ENCODE data around the gene APOL5. TPM values are rescaled to one million over a fixed set of nuclear protein-coding genes. Genes with fewer than 3 reads are reported as not detected.
"Not testable (repeated sequence)": the region's sequence is repeated elsewhere in the genome, so short reads cannot be mapped to it uniquely, and the experiment has no call there.

APOL5 gene
- total RNA-seq, 8 experiments from 2014 or later: 0.23 TPM; not detected in 7

DNA sequence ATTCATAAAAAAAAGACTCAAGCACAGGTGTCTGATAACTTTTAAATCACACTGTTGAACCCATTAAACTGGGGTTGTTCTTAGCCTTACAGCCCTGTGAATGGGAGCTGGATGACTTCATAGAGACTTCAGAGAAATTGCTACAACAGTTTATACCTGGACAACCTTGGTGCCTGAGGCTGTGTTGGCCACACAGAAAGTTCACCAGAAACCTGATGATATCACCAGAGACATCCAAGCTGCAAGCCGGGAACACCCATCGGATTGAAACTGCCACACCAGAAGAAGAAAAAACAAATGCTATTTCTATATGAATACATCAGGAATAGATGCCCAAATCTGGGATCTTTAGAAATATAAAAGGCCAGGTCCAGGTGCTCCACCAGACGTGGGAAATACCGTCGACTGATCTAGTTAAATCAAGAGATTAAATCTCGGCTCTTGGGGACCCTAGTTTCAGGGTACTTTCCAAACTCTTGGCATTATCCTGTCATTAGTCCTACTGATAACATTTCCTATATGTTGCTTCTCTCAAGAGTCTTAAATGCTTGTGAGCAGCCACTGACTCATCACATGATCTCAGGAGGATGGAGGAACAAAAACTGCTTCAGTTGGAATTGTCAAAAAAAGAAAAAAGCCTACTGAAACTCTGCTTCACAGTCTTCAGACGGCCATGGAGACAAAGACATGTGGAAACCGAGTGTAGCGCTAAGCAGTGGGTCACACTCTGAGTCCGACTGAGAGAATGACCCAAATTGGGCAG lies 28.6 kb upstream of the APOL5 start:
- 57 to 97% (median 80%) methylated on average over 1 to 7 of the region's 10 CpGs; no CpG with 5 or more reads in 3 of the 10 experiments for WGBS, 10 experiments
- ATAC-seq (replicated peaks in 6 of 8): no peak
- H3K4me3 ChIP-seq: no peak overlapping the region
- no peaks in the 10 kb centered on the region for H3K4me1 ChIP-seq (replicated peaks in 1 of 2)
- H3K27ac ChIP-seq: no peak overlapping the region
- in situ Hi-C loops (cut with MboI; ENCODE audit: low pct_unique_long_range_greater_than_20kb in 2 of 9, low sequenced_read_pairs in 9 of 9, unreplicated experiment in 9 of 9): no loop called here

DNA sequence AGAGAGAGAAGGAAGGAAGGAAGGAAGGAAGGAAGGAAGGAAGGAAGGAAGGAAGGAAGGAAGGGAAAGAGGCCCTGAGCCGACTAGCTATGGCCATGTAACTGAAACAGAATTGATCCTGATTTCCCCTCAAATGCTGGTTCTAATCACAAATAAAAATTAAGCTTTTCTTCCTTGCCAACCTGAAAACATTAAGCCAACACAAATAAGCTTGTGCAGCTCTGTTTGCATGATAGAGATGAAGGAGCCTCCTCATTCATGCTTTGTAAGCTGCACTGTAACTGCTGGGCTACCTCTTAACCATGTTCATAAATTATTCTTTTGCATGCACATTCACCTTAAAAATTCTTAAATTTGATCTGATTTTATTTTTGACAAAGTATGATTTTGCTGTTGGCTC lies 27.7 kb upstream of the APOL5 start:
- Histone ChIP-seq H3K27ac (no peak overlapping the region), H3K4me1 (replicated peaks in 1 of 2) (no peaks in the 10 kb centered on the region), H3K4me3 (no peak overlapping the region)
- 17 to 60% methylated on average over 1 of the region's 1 CpG; no CpG with 5 or more reads in 8 of the 10 experiments for WGBS, 10 experiments
- no peak for ATAC-seq (replicated peaks in 6 of 8)
- in situ Hi-C loops (cut with MboI; ENCODE audit: low pct_unique_long_range_greater_than_20kb in 2 of 9, low sequenced_read_pairs in 9 of 9, unreplicated experiment in 9 of 9): no loop called here

DNA sequence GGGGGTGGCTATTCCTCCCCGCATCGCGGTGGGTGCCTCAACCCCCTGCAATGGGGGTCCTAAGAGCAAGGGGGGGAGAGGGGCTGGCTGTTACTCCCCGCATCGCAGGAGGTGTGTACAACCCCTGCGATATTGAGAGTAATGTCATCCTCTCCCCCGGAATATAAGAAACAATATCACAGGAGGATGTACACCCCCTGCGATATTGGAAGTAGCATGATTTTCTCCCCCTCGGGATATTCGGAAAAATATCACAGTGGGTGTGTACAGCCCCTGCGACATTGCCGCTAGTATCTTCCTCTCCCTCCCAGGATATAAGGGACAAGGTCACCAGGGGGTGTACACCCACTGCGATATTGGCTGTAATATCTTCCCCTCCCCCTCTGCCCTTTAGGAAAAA lies 22.5 kb upstream of the APOL5 start:
- no peak overlapping the region for H3K4me3 ChIP-seq
- ATAC-seq (replicated peaks in 6 of 8): no peak
- in situ Hi-C loops (cut with MboI; ENCODE audit: low pct_unique_long_range_greater_than_20kb in 2 of 9, low sequenced_read_pairs in 9 of 9, unreplicated experiment in 9 of 9): no loop called here
- no peak overlapping the region for H3K27ac ChIP-seq
- 67 to 100% (median 76%) methylated on average over 1 to 6 of the region's 13 CpGs; no CpG with 5 or more reads in 3 of the 10 experiments for WGBS, 10 experiments
- H3K4me1 ChIP-seq (replicated peaks in 1 of 2): no peaks in the 10 kb centered on the region

DNA sequence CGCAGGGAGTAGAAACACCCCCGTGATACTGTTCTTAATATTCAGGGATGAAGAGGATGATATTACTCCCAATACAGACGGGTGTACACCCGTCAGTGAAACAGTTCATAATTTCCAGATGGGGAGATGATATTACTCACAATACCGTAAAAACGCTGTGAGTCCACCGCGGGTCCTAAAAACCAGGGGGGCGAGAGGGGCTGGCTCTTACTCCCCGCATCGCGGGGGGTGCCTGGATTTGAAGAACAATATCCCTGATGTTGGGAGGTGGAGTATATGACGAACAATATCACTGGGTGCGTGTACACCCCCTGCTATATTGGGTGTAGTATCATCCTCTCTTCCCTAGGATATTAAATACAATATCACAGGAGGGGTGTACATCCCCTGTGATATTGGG lies 20.5 kb upstream of the APOL5 start:
- no peak for ATAC-seq (replicated peaks in 6 of 8)
- 60 to 90% (median 80%) methylated on average over 1 to 6 of the region's 14 CpGs; no CpG with 5 or more reads in 5 of the 10 experiments for WGBS, 10 experiments
- H3K27ac ChIP-seq: no peak overlapping the region
- no peaks in the 10 kb centered on the region for H3K4me1 ChIP-seq (replicated peaks in 1 of 2)
- in situ Hi-C loops (cut with MboI; ENCODE audit: low pct_unique_long_range_greater_than_20kb in 2 of 9, low sequenced_read_pairs in 9 of 9, unreplicated experiment in 9 of 9): no loop called here
- no peak overlapping the region for H3K4me3 ChIP-seq

DNA sequence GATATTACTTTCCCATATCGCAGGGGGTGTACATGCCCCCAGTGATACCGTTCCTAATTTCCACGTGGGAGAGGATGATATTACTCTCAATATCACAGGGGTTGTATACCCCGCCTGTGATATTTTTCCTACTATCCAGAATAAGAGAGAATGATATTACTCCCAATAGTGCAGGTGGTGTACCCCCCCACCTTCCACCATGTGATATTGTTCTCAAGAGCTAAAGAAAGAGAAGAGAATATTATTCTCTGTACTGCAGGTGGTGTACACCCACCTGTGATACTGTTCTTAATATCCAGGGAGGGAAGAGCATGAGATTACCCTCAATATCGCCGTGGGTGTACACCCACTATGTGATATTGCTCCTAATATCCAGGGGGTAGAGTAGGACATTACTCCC lies 17.8 kb upstream of the APOL5 start:
- ATAC-seq (replicated peaks in 6 of 8); H3K4me3 ChIP-seq; H3K27ac ChIP-seq; H3K4me1 ChIP-seq (replicated peaks in 1 of 2); in situ Hi-C loops (cut with MboI; ENCODE audit: low pct_unique_long_range_greater_than_20kb in 2 of 9, low sequenced_read_pairs in 9 of 9, unreplicated experiment in 9 of 9): not testable (repeated sequence)
- WGBS, 10 experiments: 57 to 100% methylated on average over 1 to 3 of the region's 6 CpGs; no CpG with 5 or more reads in 8 of the 10 experiments

DNA sequence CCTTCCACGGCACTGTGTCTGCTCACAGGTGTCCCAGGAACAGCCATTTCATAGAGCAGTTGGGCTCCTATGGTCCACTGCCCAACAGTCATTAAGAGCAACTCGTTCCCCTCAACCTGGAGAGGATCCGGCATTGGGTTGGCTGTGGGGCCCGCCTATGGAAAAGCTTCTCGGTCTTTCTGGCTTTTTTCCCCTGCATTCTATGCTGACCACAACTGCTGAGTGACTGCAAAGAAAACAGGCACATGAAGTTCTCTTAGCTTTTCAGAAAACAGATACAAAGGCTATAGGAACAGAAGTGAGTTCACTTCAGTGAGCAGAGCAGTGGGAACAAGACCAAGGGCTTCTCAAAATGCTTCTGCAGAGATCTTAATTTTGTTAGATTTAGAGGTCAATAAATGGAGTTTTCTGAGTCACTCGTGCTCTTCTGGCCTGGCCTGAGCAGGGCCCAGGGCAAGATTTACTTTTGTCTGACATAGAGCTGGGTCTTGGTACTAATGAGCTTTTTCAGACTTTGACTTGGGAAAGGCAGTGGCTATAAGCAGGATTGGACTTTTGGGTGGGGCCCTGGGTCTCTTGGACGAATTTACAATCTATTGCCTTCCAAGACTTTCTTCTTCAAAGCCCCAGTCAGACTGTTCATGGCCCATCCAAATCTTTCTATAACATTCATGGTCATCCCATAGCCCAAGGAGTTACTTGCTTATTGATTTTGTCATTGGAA lies 13.6 kb upstream of the APOL5 start:
- Histone ChIP-seq H3K4me1 (replicated peaks in 1 of 2) (no peaks in the 10 kb centered on the region), H3K4me3 (no peak overlapping the region), H3K27ac (no peak overlapping the region)
- 0 to 80% (median 40%) methylated on average over 1 to 6 of the region's 7 CpGs; no CpG with 5 or more reads in 1 of the 10 experiments for WGBS, 10 experiments
- no peak for ATAC-seq (replicated peaks in 6 of 8)
- in situ Hi-C loops (cut with MboI; ENCODE audit: low pct_unique_long_range_greater_than_20kb in 2 of 9, low sequenced_read_pairs in 9 of 9, unreplicated experiment in 9 of 9): no loop called here

DNA sequence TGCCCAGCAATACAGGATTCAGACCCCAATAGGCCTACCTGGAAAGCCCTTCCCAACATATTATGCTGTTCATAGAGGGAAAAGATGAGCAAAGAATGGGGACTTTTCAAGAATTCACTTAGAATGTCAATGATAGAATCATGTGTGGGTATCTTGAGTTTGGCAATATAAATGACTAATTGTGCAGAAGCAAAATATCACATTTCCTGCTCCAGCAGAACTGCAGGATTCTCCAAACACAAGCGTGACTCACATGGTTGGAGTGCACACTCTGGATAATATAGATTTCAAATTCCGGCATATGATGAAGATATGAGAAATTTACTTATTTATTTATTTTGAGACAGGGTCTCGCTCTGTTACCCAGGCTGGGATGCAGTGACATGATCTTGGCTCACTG lies 12.5 kb upstream of the APOL5 start:
- H3K27ac ChIP-seq: no peak overlapping the region
- H3K4me3 ChIP-seq: no peak overlapping the region
- 72 to 100% (median 95%) methylated on average over 1 to 3 of the region's 3 CpGs; no CpG with 5 or more reads in 3 of the 10 experiments for WGBS, 10 experiments
- H3K4me1 ChIP-seq (replicated peaks in 1 of 2): no peaks in the 10 kb centered on the region
- in situ Hi-C loops (cut with MboI; ENCODE audit: low pct_unique_long_range_greater_than_20kb in 2 of 9, low sequenced_read_pairs in 9 of 9, unreplicated experiment in 9 of 9): no loop called here
- ATAC-seq (replicated peaks in 6 of 8): no peak

DNA sequence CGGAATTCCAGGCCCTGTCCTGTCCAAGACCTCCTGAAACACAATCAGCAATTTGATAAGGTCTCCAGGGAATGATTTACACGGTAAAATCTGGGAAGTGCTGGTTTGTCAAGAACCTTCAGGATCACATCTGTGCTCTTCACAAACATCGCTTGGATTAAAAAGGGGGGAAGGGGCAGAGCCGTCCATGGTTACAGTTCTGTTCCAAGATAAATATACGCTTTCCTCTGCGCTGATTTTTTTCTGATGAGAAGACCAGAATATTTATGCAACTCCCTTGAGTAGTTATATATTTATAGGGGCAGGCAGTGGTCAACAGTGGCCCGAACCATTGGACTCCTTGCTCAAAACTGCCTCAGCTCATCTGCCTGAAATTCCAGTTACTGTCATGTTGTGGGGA lies 9.2 kb upstream of the APOL5 start:
- H3K4me3 ChIP-seq: no peak overlapping the region
- 0 to 89% (median 63%) methylated on average over 1 to 6 of the region's 7 CpGs; no CpG with 5 or more reads in 1 of the 10 experiments for WGBS, 10 experiments
- H3K4me1 ChIP-seq (replicated peaks in 1 of 2): no peaks in the 10 kb centered on the region
- no peak for ATAC-seq (replicated peaks in 6 of 8)
- in situ Hi-C loops (cut with MboI; ENCODE audit: low pct_unique_long_range_greater_than_20kb in 2 of 9, low sequenced_read_pairs in 9 of 9, unreplicated experiment in 9 of 9): no loop called here
- no peak overlapping the region for H3K27ac ChIP-seq

DNA sequence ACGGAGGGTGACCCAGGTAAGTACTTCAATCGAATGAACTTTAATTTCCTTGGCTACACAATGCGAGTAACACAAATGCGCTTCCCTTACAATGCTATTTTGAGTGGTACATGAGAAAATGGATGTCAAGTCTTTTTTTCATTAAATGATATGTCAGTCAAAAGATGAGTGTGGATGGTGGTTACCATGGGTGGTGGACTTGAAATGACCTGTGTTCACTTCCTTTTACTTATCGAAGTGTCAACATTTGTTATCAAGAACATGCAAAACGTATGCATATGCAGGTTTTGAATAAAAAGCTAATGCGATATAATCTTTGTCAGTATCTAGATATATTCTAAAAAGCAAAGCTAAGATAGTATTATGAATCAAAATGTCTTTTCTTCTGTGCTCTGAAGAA lies 8.8 kb upstream of the APOL5 start:
- Histone ChIP-seq H3K4me1 (replicated peaks in 1 of 2) (no peaks in the 10 kb centered on the region), H3K4me3 (no peak overlapping the region), H3K27ac (no peak overlapping the region)
- in situ Hi-C loops (cut with MboI; ENCODE audit: low pct_unique_long_range_greater_than_20kb in 2 of 9, low sequenced_read_pairs in 9 of 9, unreplicated experiment in 9 of 9): no loop called here
- WGBS, 10 experiments: 47 to 89% (median 82%) methylated on average over 1 to 7 of the region's 7 CpGs
- ATAC-seq (replicated peaks in 6 of 8): no peak

DNA sequence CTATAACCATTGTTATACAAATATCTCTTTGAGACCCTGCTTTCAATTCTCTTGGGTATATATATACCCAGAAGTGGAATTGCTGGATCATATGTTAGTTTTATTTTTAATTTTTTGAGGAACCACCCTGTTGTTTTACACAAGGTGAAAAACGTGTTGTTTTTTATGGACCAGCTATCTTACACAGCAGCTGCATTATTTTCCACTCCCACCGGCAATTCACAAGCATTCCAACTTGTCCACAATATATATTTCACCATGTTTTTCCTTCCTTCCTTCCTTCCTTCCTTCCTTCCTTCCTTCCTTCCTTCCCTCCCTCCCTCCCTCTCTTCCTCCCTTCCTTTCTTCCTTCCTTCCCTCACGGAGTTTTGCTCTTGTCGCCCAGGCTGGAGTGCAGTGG lies 6.3 kb upstream of the APOL5 start:
- ATAC-seq (replicated peaks in 6 of 8): no peak
- no peak overlapping the region for H3K4me3 ChIP-seq
- H3K4me1 ChIP-seq (replicated peaks in 1 of 2): no peaks in the 10 kb centered on the region
- WGBS, 10 experiments: 60 to 100% (median 83%) methylated on average over 1 to 2 of the region's 4 CpGs; no CpG with 5 or more reads in 3 of the 10 experiments
- H3K27ac ChIP-seq: no peak overlapping the region
- in situ Hi-C loops (cut with MboI; ENCODE audit: low pct_unique_long_range_greater_than_20kb in 2 of 9, low sequenced_read_pairs in 9 of 9, unreplicated experiment in 9 of 9): no loop called here

DNA sequence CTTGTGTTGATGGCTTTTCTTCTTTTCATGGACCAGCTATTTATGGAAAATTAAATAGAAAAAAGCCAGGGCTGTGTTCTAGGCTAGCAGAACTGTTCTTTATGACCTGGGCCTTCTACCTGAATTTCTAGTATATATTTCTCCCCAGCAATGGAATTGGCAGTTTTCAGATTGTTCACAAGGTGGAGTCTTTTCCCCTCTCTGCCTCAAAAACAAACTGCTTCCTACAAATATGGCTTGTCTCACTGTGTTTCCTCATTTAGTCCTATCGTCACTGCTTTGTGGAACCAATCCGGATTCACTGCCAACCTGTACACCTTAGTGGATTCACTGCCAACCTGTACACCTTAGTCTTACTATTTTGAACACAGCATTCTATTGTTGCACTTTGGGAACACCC lies 5.0 kb upstream of the APOL5 start:
- Histone ChIP-seq H3K4me1 (replicated peaks in 1 of 2) (no peaks in the 10 kb centered on the region), H3K4me3 (no peak overlapping the region), H3K27ac (no peak overlapping the region)
- WGBS, 10 experiments: 63 to 100% (median 83%) methylated on average over 1 to 2 of the region's 2 CpGs; no CpG with 5 or more reads in 2 of the 10 experiments
- in situ Hi-C loops (cut with MboI; ENCODE audit: low pct_unique_long_range_greater_than_20kb in 2 of 9, low sequenced_read_pairs in 9 of 9, unreplicated experiment in 9 of 9): no loop called here
- ATAC-seq (replicated peaks in 6 of 8): no peak

DNA sequence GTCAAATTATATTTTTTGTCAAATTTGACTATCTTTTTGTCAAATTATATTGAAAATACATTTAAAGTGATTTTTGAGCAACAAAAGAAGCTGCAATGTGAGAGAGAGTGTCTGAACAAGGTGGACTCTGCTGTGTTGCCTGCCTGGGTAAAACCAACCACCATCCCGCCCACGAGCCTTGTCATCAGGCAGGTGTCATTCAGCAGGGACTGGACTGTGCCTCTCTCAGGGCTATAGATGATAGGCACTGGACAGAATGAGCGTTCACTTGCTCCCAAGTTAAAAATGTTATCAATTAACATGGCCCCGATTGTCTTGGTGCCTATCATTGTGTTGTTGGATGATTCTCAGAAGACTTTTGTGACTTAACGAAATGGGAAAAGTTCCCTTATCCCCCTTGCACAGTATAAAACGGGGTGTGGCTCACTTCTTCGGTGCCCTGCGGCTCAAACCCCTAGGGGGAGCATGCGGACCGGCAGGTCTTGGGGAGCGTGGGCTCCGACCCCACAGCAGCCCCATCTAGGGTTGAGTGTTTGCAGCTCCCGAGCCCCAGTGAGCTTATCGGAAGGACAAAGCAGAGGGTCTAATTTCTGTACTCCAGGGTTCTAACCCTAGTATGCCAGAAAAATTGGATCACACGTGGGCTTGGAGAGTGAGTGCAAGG lies 1.7 kb downstream of the APOL5 start:
- Histone ChIP-seq H3K4me3 (no peak overlapping the region), H3K4me1 (replicated peaks in 1 of 2) (no peaks in the 10 kb centered on the region), H3K27ac (no peak overlapping the region)
- WGBS, 10 experiments: 50 to 100% (median 84%) methylated on average over 1 to 10 of the region's 15 CpGs; no CpG with 5 or more reads in 1 of the 10 experiments
- no peak for ATAC-seq (replicated peaks in 6 of 8)
- in situ Hi-C loops (cut with MboI; ENCODE audit: low pct_unique_long_range_greater_than_20kb in 2 of 9, low sequenced_read_pairs in 9 of 9, unreplicated experiment in 9 of 9): no loop called here

DNA sequence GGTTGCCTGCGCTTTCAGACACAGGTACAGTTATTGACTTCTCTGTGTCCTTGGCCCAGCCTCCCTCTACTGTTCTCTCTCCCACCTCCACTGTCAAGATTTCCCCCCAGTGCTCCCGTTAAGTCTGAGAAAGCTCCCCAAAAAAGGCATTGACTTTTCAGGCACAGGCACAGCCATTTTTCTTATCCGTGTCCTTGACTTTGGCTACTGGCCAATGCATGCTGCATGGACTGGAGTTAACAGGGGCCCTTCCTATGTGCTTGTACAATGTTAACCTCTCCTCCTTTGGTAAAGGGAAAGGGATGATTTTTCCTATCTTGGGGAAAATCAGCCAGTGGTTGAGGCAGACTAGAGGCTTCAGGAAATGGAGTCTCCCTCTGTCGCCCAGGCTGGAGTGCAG lies 4.3 kb downstream of the APOL5 start:
- in situ Hi-C loops (cut with MboI; ENCODE audit: low pct_unique_long_range_greater_than_20kb in 2 of 9, low sequenced_read_pairs in 9 of 9, unreplicated experiment in 9 of 9): no loop called here
- ATAC-seq (replicated peaks in 6 of 8): no peak
- Histone ChIP-seq H3K27ac (no peak overlapping the region), H3K4me1 (replicated peaks in 1 of 2) (no peaks in the 10 kb centered on the region), H3K4me3 (no peak overlapping the region)
- 29 to 100% (median 81%) methylated on average over 1 to 4 of the region's 4 CpGs; no CpG with 5 or more reads in 2 of the 10 experiments for WGBS, 10 experiments
